ENCODE results near the gene MFAP1.

MFAP1 gene

DNA sequence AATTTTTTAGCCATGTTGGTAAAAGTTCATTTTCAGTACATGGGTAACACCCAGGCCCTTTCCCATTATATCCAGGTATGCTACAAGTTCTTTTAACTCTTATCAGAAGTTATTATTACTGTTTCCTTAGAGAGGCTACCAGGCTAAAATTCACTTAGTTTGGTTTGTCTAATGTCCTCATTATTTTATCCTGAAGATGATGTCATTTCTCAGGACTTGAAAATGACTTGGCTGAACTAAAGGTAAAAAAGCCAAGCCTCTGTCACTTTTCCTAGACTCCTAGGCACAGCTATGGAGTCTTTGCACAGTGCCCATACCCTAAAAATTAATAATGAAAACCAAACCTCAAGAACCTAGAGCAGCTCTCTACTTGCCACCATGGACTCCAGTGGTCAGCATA lies 51.9 kb downstream of the MFAP1 start:
- Histone ChIP-seq H3K4me1 (ENCODE audit: insufficient read depth, low read length) (peaks cover 3% of the 10 kb centered on the region), H3K9ac (ENCODE audit: low read length) (no peak overlapping the region)

DNA sequence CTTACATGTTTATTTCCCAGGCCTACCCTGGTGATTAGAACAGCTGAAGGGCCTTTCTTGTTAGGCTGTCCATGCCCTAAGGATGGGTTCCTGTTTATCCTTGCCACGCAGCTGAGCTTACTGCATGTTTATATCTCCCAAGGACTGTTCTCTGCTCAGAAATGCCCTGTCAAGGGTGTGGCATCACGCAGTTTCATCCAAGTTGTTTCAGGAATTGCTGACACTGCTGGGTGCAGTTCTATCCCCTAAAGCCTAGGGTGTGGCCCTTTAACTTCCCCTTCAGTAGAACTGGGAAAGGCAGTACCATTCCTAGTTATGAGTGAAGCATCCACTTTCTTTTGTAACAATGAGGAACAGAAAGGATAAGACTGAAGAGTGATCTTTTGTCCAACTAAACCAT lies 52.7 kb downstream of the MFAP1 start:
- peaks cover 54% of the 10 kb centered on the region for H3K36me3 ChIP-seq (ENCODE audit: insufficient read depth, low read length)
- no peaks in the 10 kb centered on the region for H3K9me3 ChIP-seq (ENCODE audit: low read length)
- H3K27ac ChIP-seq (ENCODE audit: low read depth, low read length) = no peak overlapping the region
- no peak overlapping the region for H3K9ac ChIP-seq (ENCODE audit: low read length)
- H3K4me3 ChIP-seq (ENCODE audit: low read depth in 1 of 2, low read length in 2 of 2) = no peak overlapping the region
- H3K27me3 ChIP-seq (ENCODE audit: control insufficient read depth in 1 of 2, insufficient read depth in 2 of 2, low read length in 2 of 2) = no peaks in the 10 kb centered on the region
- no peaks in the 10 kb centered on the region for H3K4me1 ChIP-seq (ENCODE audit: insufficient read depth, low read length)

More for the DNA sequence above, 51.9 kb downstream of the MFAP1 start:
- H3K27me3 ChIP-seq (ENCODE audit: control insufficient read depth in 1 of 2, insufficient read depth in 2 of 2, low read length in 2 of 2) = no peaks in the 10 kb centered on the region
- H3K4me3 ChIP-seq (ENCODE audit: low read depth in 1 of 2, low read length in 2 of 2) = no peak overlapping the region
- H3K27ac ChIP-seq (ENCODE audit: low read depth, low read length) = no peak overlapping the region
- no peaks in the 10 kb centered on the region for H3K9me3 ChIP-seq (ENCODE audit: low read length)
- H3K36me3 ChIP-seq (ENCODE audit: insufficient read depth, low read length) = peaks cover 51% of the 10 kb centered on the region

DNA sequence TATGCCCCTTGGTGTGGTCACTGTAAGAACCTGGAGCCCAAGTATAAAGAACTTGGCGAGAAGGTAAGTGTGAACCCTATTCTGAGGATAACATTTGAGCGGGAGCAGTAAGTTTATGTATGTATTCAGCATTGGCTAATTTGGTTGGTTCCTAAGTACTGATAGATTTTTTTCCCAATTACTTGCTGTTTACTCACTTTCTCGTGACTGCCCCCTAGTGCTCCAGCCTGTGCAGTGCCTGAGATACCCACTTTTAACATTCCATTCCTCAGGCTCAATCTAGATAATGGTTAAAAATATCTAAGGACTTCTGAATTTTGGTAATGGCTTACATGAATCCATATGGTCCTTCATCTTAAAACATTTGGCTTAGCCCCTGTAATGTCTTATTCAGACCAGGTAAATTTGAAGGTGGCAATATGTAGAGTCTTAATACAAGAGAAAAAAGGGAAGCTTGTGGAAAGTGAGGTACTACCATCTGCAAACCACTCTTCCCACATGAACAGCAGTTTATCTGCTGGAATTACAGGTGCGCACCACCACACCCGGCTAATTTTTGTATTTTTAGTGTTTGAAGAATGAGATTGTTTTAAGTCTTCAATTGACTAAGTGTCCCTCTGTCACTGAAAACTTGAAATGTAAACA lies 54.8 kb downstream of the MFAP1 start:
- Histone ChIP-seq H3K27ac (ENCODE audit: low read depth, low read length) (no peak overlapping the region), H3K4me1 (ENCODE audit: insufficient read depth, low read length) (no peaks in the 10 kb centered on the region), H3K36me3 (ENCODE audit: insufficient read depth, low read length) (peaks cover 69% of the 10 kb centered on the region)

DNA sequence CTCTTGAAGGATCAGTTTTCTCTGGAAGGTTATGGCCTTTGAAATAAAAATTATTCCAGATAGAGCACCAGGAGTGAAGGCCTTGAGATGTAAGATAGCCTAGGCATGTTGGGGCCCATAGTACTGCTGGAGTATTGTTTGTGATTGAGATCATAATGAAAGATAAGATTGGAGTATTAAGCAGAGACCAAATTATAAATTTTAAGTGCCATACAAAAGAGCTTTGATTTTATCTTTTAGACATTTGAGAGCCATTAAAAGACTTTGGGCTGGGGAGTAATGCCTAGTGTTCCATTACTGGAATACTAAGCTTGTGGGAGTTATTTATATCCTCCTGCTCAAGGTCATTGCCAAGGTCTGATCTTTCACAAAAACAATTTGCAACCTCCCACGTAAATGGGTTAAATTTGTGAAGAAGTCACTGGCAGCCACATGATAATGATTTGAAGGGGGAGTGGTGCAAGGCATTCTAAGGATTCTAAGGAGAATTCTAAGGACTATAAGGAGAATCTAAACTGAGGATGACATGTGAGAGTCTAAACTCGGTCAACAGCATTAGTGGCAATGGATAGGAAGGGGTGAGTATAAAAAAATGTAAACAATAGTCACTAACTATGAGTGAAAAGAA lies 60.6 kb downstream of the MFAP1 start:
- Histone ChIP-seq H3K9me3 (ENCODE audit: low read length) (no peaks in the 10 kb centered on the region), H3K27me3 (ENCODE audit: control insufficient read depth in 1 of 2, insufficient read depth in 2 of 2, low read length in 2 of 2) (no peaks in the 10 kb centered on the region), H3K27ac (ENCODE audit: low read depth, low read length) (no peak overlapping the region), H3K9ac (ENCODE audit: low read length) (no peak overlapping the region), H3K4me1 (ENCODE audit: insufficient read depth, low read length) (no peaks in the 10 kb centered on the region), H3K36me3 (ENCODE audit: insufficient read depth, low read length) (peaks cover 61% of the 10 kb centered on the region), H3K4me3 (ENCODE audit: low read depth in 1 of 2, low read length in 2 of 2) (no peak overlapping the region)

More for the DNA sequence above, 54.8 kb downstream of the MFAP1 start:
- no peak overlapping the region for H3K4me3 ChIP-seq (ENCODE audit: low read depth in 1 of 2, low read length in 2 of 2)
- H3K9ac ChIP-seq (ENCODE audit: low read length) = no peak overlapping the region
- H3K27me3 ChIP-seq (ENCODE audit: control insufficient read depth in 1 of 2, insufficient read depth in 2 of 2, low read length in 2 of 2) = no peaks in the 10 kb centered on the region
- no peaks in the 10 kb centered on the region for H3K9me3 ChIP-seq (ENCODE audit: low read length)

DNA sequence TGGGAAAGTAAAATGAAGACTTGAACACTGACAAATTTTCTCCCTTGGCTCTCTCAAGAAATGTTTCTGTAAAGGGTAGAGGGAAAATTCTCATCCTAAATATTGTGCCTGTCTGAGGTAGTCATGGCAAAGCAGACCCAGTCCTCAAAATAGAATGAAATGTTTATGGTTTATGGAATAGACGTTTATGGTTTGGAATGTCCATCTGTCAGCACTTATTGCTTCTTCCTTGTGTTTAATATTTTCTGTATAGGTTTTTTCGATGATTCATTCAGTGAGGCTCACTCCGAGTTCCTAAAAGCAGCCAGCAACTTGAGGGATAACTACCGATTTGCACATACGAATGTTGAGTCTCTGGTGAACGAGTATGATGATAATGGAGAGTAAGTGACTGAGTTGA lies 61.7 kb downstream of the MFAP1 start:
- Histone ChIP-seq H3K9me3 (ENCODE audit: low read length) (no peaks in the 10 kb centered on the region), H3K27me3 (ENCODE audit: control insufficient read depth in 1 of 2, insufficient read depth in 2 of 2, low read length in 2 of 2) (no peaks in the 10 kb centered on the region), H3K4me1 (ENCODE audit: insufficient read depth, low read length) (no peaks in the 10 kb centered on the region), H3K36me3 (ENCODE audit: insufficient read depth, low read length) (peaks cover 57% of the 10 kb centered on the region), H3K4me3 (ENCODE audit: low read depth in 1 of 2, low read length in 2 of 2) (no peak overlapping the region), H3K27ac (ENCODE audit: low read depth, low read length) (no peak overlapping the region), H3K9ac (ENCODE audit: low read length) (no peak overlapping the region)

All from muscle layer of colon (tissue), 2 donors.